CD4-positive, alpha-beta T cell (primary cell): ENCODE results near the gene PGAP3. TPM values are rescaled to one million over a fixed set of nuclear protein-coding genes. Genes with fewer than 3 reads are reported as not detected.
"Not testable (repeated sequence)": the region's sequence is repeated elsewhere in the genome, so short reads cannot be mapped to it uniquely, and the experiment has no call there.

Source experiments
- ATAC-seq: fragments of 200-7000 bp; cut with Tn5 transposase; one replicate; pipeline ENCODE4 v1.10.0; 2022; ENCODE audit warnings: mild to moderate bottlenecking; ENCODE audit not compliant: poor library complexity
- CTCF ChIA-PET: fragments of 350-600 bp; sonication (Branson Sonifier 250); formaldehyde crosslinking; loops from one replicate; lab custom pipeline; 2021; ENCODE audit warnings: antibody characterized with exemption, inconsistent platforms; lab: Charles Lee
- POLR2A ChIA-PET: fragments of 350-600 bp; sonication (Branson Sonifier 250); formaldehyde crosslinking; loops from one replicate; lab custom pipeline; 2021; ENCODE audit warnings: antibody characterized with exemption, inconsistent platforms; lab: Charles Lee
- DNase-seq, 14 experiments: peaks; one replicate each; pipeline ENCODE4 v3.0.0-alpha.2; 2013 to 2020; ENCODE audit warnings: mixed read lengths in 2 of 14
- H3K27ac ChIP-seq, 2 donors: one replicate each; pipeline versions ENCODE4 v1.5.1 to v1.7.0; 2013; ENCODE audit warnings: low read length in 2 of 2, low read depth in 1 of 2, mild to moderate bottlenecking in 1 of 2
- H3K27me3 ChIP-seq, 2 experiments: 1 replicate in 1 of 2; 2 replicates in 1 of 2; pipeline versions ENCODE4 v1.6.1 to v1.7.0; 2013; ENCODE audit warnings: low read length in 2 of 2, control low read depth in 1 of 2, mild to moderate bottlenecking in 1 of 2, moderate library complexity in 1 of 2; ENCODE audit not compliant: insufficient read depth in 2 of 2, control insufficient read depth in 1 of 2
- H3K36me3 ChIP-seq: one replicate; pipeline ENCODE4 v1.6.1; 2013; ENCODE audit warnings: low read length, control low read depth; ENCODE audit not compliant: insufficient read depth
- H3K4me1 ChIP-seq: one replicate; pipeline ENCODE4 v1.6.1; 2013; ENCODE audit warnings: low read length, control low read depth; ENCODE audit not compliant: insufficient read depth
- H3K4me3 ChIP-seq: one replicate; pipeline ENCODE4 v1.5.1; 2013; ENCODE audit warnings: mild to moderate bottlenecking, low read length, moderate library complexity
- H3K9me3 ChIP-seq, 2 experiments: 1 replicate in 1 of 2; 2 replicates in 1 of 2; pipeline versions ENCODE4 v1.6.1 to v1.7.0; 2013; ENCODE audit warnings: low read length in 2 of 2, mild to moderate bottlenecking in 2 of 2, control low read depth in 1 of 2, moderate library complexity in 1 of 2; ENCODE audit not compliant: control insufficient read depth in 1 of 2, insufficient read depth in 1 of 2
- H3K27ac Mint-ChIP-seq: one replicate; pipeline ENCODE4 v1.8.0; 2020; ENCODE audit warnings: mixed read lengths
- H3K27me3 Mint-ChIP-seq: one replicate; pipeline ENCODE4 v1.8.0; 2021; ENCODE audit warnings: mixed read lengths
- H3K36me3 Mint-ChIP-seq: one replicate; pipeline ENCODE4 v1.8.0; 2021; ENCODE audit warnings: low read depth, mixed read lengths
- H3K4me1 Mint-ChIP-seq: one replicate; pipeline ENCODE4 v1.8.0; 2021; ENCODE audit warnings: low read depth, mixed read lengths
- H3K4me3 Mint-ChIP-seq: one replicate; pipeline ENCODE4 v1.8.0; 2020; ENCODE audit warnings: mild to moderate bottlenecking, mixed read lengths
- H3K9me3 Mint-ChIP-seq: one replicate; pipeline ENCODE4 v1.8.0; 2020; ENCODE audit warnings: mixed read lengths
- intact Hi-C, 2 experiments: fragments of 100-400 bp; cut with DNase I in 1 of 2; cut with micrococcal nuclease in 1 of 2; formaldehyde crosslinking; loops; one replicate each; pipeline versions ENCODE4 v1.15.1 to v1.9.0; 2023 to 2025; cut with DNase I, micrococcal nuclease
- total RNA-seq, 174 experiments: library from RNA in 2 of 174; stranded (reverse) in 2 of 174; gene quantifications; one replicate each; pipeline ENCODE4 v1.2.3 and lab custom pipeline; 2021 to 2026
- TF ChIP-seq, protein P1 (sequence below): fragments of 200-600 bp; IDR thresholded peaks from one replicate; pipeline ENCODE4 v1.8.0; 2022; ENCODE audit warnings: antibody characterized with exemption, mild to moderate bottlenecking

PGAP3 gene
- total RNA-seq, 2 experiments from 2014 or later: 26.1 to 30.7 TPM

DNA sequence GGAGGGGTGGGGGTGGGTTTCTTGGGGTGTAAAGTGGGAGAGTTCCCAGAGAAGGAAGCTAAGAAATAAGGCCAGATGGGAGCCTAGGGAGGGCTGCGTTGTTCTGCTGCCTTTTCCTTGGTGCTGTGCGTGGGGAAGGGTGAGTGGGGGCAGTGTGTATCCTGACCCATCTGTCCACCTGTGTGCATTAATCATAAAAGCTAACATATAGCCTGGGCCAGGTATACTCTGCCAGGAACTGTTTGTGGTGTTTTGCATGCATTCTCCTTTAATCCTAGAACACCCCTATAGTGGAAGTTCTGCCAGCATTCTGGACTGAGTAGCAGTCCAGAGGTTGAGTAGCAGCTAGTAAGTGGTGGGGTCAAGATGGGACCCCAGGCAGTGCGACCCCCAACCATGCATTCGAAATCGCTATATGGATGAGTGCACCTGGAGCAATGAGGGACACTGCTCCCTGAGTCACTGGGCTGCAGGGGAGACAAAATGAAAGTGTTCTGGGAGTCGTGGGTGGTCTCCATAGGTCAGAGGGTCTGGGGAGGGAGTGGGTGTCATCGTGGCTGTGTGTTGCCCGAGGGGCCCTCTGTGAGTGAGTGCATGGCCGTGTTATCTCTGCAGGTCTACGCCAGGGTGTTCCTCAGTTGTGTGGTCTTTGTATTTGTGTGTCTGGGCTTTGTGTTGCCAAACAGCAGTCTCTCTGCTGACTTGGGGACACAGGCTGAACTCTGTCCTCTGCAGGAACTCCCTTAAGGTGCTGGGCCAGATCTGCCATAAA lies 13.3 kb upstream of the PGAP3 start:
- ChIA-PET POLR2A (interaction anchor here (0.9 kb wide), 1 partner anchor 14 kb away, joined by 3 read pairs; the partner anchor contains the start of gene PGAP3), CTCF (no interaction called here)
- TF ChIP-seq, protein P1, sequence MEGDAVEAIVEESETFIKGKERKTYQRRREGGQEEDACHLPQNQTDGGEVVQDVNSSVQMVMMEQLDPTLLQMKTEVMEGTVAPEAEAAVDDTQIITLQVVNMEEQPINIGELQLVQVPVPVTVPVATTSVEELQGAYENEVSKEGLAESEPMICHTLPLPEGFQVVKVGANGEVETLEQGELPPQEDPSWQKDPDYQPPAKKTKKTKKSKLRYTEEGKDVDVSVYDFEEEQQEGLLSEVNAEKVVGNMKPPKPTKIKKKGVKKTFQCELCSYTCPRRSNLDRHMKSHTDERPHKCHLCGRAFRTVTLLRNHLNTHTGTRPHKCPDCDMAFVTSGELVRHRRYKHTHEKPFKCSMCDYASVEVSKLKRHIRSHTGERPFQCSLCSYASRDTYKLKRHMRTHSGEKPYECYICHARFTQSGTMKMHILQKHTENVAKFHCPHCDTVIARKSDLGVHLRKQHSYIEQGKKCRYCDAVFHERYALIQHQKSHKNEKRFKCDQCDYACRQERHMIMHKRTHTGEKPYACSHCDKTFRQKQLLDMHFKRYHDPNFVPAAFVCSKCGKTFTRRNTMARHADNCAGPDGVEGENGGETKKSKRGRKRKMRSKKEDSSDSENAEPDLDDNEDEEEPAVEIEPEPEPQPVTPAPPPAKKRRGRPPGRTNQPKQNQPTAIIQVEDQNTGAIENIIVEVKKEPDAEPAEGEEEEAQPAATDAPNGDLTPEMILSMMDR: no peak
- Mint-ChIP-seq H3K4me3 (no peak overlapping the region), H3K27me3 (peaks cover 34% of the 10 kb centered on the region), H3K9me3 (no peaks in the 10 kb centered on the region), H3K27ac (no peak overlapping the region), H3K36me3 (no peaks in the 10 kb centered on the region), H3K4me1 (peaks cover 6% of the 10 kb centered on the region)
- DNase-seq (peak in 1 of 14 experiments; percentile 3), ATAC-seq (no peak)
- Histone ChIP-seq H3K4me1 (peaks cover 15% of the 10 kb centered on the region), H3K9me3 (peaks cover 0 to 5% of the 10 kb centered on the region in 2 experiments), H3K36me3 (no peaks in the 10 kb centered on the region), H3K27ac (no peak overlapping the region), H3K27me3 (peaks cover 24 to 33% of the 10 kb centered on the region in 2 experiments), H3K4me3 (no peak overlapping the region)
- intact Hi-C loops: no loop called here

DNA sequence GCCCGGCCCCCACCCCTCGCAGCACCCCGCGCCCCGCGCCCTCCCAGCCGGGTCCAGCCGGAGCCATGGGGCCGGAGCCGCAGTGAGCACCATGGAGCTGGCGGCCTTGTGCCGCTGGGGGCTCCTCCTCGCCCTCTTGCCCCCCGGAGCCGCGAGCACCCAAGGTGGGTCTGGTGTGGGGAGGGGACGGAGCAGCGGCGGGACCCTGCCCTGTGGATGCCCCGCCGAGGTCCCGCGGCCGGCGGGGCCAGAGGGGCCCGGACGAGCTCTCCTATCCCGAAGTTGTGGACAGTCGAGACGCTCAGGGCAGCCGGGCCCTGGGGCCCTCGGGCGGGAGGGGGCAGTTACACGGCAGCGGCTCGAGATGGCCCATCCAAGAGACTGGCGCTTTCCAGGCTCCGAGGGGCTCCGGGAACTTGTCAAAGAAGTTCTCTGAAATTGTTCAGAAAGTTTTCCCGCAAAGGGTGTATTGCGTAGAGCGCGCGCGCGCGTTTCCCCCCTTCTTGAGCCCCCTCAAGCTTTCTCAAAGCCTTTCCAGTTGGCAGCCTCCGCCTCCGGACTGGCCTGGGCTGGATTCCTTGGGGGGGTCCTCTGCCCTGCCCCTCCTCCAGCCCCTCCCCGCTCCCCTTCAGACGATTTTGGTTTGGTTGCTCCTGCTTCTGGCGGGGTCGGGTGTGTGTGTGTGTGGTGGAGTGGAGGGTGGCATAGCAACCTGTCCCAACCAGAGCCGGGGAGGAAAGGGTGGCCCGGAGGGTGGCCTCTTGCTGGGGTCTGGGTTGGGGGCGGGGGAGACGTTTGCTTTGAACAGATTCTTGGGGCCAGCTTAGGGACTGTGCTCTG lies 12.5 kb upstream of the PGAP3 start:
- Mint-ChIP-seq H3K4me3 (no peak overlapping the region), H3K4me1 (peaks cover 6% of the 10 kb centered on the region), H3K9me3 (no peaks in the 10 kb centered on the region), H3K27me3 (peaks cover 34% of the 10 kb centered on the region), H3K27ac (no peak overlapping the region), H3K36me3 (no peaks in the 10 kb centered on the region)
- ChIA-PET CTCF (no interaction called here), POLR2A (interaction anchor here (1.0 kb wide), 1 partner anchor 25 kb away, joined by 3 read pairs; no protein-coding TSS in a partner anchor)
- Histone ChIP-seq H3K27ac (no peak overlapping the region), H3K4me3 (no peak overlapping the region), H3K9me3 (peaks cover 0 to 5% of the 10 kb centered on the region in 2 experiments), H3K36me3 (no peaks in the 10 kb centered on the region), H3K27me3 (peaks cover 24 to 33% of the 10 kb centered on the region in 2 experiments), H3K4me1 (peaks cover 9% of the 10 kb centered on the region)
- TF ChIP-seq, protein P1: no peak
- DNase-seq (no peak), ATAC-seq (no peak)
- intact Hi-C loops: no loop called here

DNA sequence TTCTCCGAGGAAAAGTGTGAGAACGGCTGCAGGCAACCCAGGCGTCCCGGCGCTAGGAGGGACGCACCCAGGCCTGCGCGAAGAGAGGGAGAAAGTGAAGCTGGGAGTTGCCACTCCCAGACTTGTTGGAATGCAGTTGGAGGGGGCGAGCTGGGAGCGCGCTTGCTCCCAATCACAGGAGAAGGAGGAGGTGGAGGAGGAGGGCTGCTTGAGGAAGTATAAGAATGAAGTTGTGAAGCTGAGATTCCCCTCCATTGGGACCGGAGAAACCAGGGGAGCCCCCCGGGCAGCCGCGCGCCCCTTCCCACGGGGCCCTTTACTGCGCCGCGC lies 11.9 kb upstream of the PGAP3 start, which contains the start of gene ERBB2:
TSS of gene ERBB2 (plus strand) at position 247 of the 330 bp plus-strand sequence. CDS start 175 bp downstream, outside the sequence.
- DNase-seq (no peak), ATAC-seq (no peak)
- H3K9me3 ChIP-seq: peaks cover 0 to 5% of the 10 kb centered on the region in 2 experiments
- ChIA-PET POLR2A (interaction anchor here (1.0 kb wide), 1 partner anchor 26 kb away, joined by 3 read pairs; no protein-coding TSS in a partner anchor), CTCF (no interaction called here)
- intact Hi-C loops: no loop called here
- H3K27me3 Mint-ChIP-seq: peaks cover 34% of the 10 kb centered on the region
- H3K36me3 ChIP-seq: peaks cover 2% of the 10 kb centered on the region
- no peaks in the 10 kb centered on the region for H3K9me3 Mint-ChIP-seq
- peaks cover 6% of the 10 kb centered on the region for H3K4me1 Mint-ChIP-seq
- no peak within 1 kb of the TSS for H3K27ac ChIP-seq
- H3K27ac Mint-ChIP-seq: no peak within 1 kb of the TSS
- H3K4me3 Mint-ChIP-seq: peak within 1 kb of the TSS; percentile 4
- no peak within 1 kb of the TSS for H3K4me3 ChIP-seq
- peaks cover 3% of the 10 kb centered on the region for H3K36me3 Mint-ChIP-seq
- peaks cover 24 to 33% of the 10 kb centered on the region in 2 experiments for H3K27me3 ChIP-seq
- H3K4me1 ChIP-seq: peaks cover 9% of the 10 kb centered on the region
- TF ChIP-seq, protein P1: no peak

DNA sequence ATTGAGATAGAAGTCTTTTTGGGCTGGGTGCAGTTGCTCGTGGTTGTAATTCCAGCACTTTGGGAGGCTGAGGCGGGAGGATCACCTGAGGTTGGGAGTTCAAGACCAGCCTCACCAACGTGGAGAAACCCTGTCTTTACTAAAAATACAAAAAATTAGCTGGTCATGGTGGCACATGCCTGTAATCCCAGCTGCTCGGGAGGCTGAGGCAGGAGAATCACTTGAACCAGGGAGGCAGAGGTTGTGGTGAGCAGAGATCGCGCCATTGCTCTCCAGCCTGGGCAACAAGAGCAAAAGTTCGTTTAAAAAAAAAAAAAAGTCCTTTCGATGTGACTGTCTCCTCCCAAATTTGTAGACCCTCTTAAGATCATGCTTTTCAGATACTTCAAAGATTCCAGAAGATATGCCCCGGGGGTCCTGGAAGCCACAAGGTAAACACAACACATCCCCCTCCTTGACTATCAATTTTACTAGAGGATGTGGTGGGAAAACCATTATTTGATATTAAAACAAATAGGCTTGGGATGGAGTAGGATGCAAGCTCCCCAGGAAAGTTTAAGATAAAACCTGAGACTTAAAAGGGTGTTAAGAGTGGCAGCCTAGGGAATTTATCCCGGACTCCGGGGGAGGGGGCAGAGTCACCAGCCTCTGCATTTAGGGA lies 11.4 kb upstream of the PGAP3 start:
- ATAC-seq, H3K4me1 ChIP-seq, H3K4me1 Mint-ChIP-seq, H3K27ac Mint-ChIP-seq, H3K36me3 Mint-ChIP-seq, H3K9me3 Mint-ChIP-seq, H3K36me3 ChIP-seq, DNase-seq, intact Hi-C loops, H3K27ac ChIP-seq, H3K4me3 ChIP-seq, H3K9me3 ChIP-seq, CTCF ChIA-PET: not testable (repeated sequence)
- peaks cover 24 to 33% of the 10 kb centered on the region in 2 experiments for H3K27me3 ChIP-seq
- POLR2A ChIA-PET: interaction anchor here (1.0 kb wide), 1 partner anchor 26 kb away, joined by 3 read pairs; no protein-coding TSS in a partner anchor
- Mint-ChIP-seq H3K27me3 (peaks cover 34% of the 10 kb centered on the region), H3K4me3 (peak overlapping the region; percentile 4)
